GM23248 (cell line): ENCODE data around the gene SIPA1. TPM values are rescaled to one million over a fixed set of nuclear protein-coding genes. Genes with fewer than 3 reads are reported as not detected.

Experiments
- DNase-seq: peaks from one replicate; pipeline ENCODE4 v3.0.0-alpha.2; 2015
- H2AFZ ChIP-seq: fragments of 200-600 bp; sonication (generic); 2 replicates; pipeline ENCODE4 v1.6.1; 2016; ENCODE audit warnings: antibody characterized with exemption
- H3F3A ChIP-seq: fragments of 200-600 bp; sonication (generic); 2 replicates; pipeline ENCODE4 v1.6.1; 2016; ENCODE audit warnings: mild to moderate bottlenecking, antibody characterized with exemption, mixed run types; ENCODE audit not compliant: insufficient read depth
- H3K27ac ChIP-seq: fragments of 200-600 bp; sonication (generic); 2 replicates; pipeline ENCODE4 v1.5.1; 2016; ENCODE audit warnings: mild to moderate bottlenecking
- H3K27me3 ChIP-seq: fragments of 200-600 bp; sonication (generic); replicated peaks from 2 replicates; pipeline ENCODE4 v1.6.1; 2016; ENCODE audit warnings: mild to moderate bottlenecking; ENCODE audit not compliant: insufficient read depth
- H3K36me3 ChIP-seq: fragments of 200-600 bp; sonication (generic); 2 replicates; pipeline ENCODE4 v1.6.1; 2016; ENCODE audit warnings: low read depth, mild to moderate bottlenecking
- H3K4me1 ChIP-seq: fragments of 200-600 bp; sonication (generic); 2 replicates; pipeline ENCODE4 v1.6.1; 2016; ENCODE audit warnings: mild to moderate bottlenecking; ENCODE audit not compliant: insufficient read depth
- H3K4me2 ChIP-seq: fragments of 200-600 bp; sonication (generic); one replicate; pipeline ENCODE4 v1.6.1; 2016; ENCODE audit warnings: mild to moderate bottlenecking; ENCODE audit not compliant: unreplicated experiment
- H3K4me3 ChIP-seq: fragments of 200-600 bp; sonication (generic); 2 replicates; pipeline ENCODE4 v1.5.1; 2016; ENCODE audit warnings: mild to moderate bottlenecking
- H3K79me2 ChIP-seq: fragments of 200-600 bp; sonication (generic); 2 replicates; pipeline ENCODE4 v1.6.1; 2016; ENCODE audit warnings: mild to moderate bottlenecking; ENCODE audit not compliant: insufficient read depth
- H3K9ac ChIP-seq: fragments of 200-600 bp; sonication (generic); 2 replicates; pipeline ENCODE4 v1.6.1; 2016; ENCODE audit warnings: mild to moderate bottlenecking
- H3K9me2 ChIP-seq: fragments of 200-600 bp; sonication (generic); 2 replicates; pipeline ENCODE4 v1.6.1; 2016; ENCODE audit warnings: mixed run types, mild to moderate bottlenecking, moderate library complexity; ENCODE audit not compliant: insufficient read depth
- H3K9me3 ChIP-seq: fragments of 200-600 bp; sonication (generic); one replicate; pipeline ENCODE4 v1.6.1; 2017; ENCODE audit warnings: low read depth
- H4K20me1 ChIP-seq: fragments of 200-600 bp; sonication (generic); 2 replicates; pipeline ENCODE4 v1.6.0; 2016; ENCODE audit not compliant: insufficient read depth
- EZH2 ChIP-seq: fragments of 200-600 bp; sonication (generic); IDR thresholded peaks from 2 replicates; pipeline ENCODE4 v1.6.1; 2018; ENCODE audit warnings: antibody characterized with exemption, mild to moderate bottlenecking; ENCODE audit not compliant: insufficient read depth, poor library complexity, severe bottlenecking
- EZH2phosphoT487 ChIP-seq: fragments of 200-600 bp; sonication (generic); IDR thresholded peaks from 2 replicates; pipeline ENCODE4 v1.6.1; 2018; ENCODE audit warnings: antibody characterized with exemption, moderate library complexity, mild to moderate bottlenecking, low read depth; ENCODE audit not compliant: insufficient read depth
- WGBS, 2 experiments: methylation state at CpG; one replicate each; pipeline ENCODE4 v1.1.6; 2015 to 2017; ENCODE audit warnings: low lambda C conversion rate in 2 of 2, low coverage in 1 of 2; ENCODE audit errors: missing lambda C conversion rate in 2 of 2; 5-methylcytosine and 5-hydroxymethylcytosine counted together
- in situ Hi-C: fragments of 300-500 bp; cut with MboI; formaldehyde crosslinking; loops from 2 replicates; pipeline ENCODE4 v1.15.0; 2020
- microRNA-seq: library from miRNA; unstranded; fragments of <30 nt; microRNA quantifications from one replicate; pipeline ENCODE4, GENCODE V29; 2016; ENCODE audit warnings: borderline number of aligned reads
- polyA plus RNA-seq: library from polyadenylated mRNA; unstranded; fragments of >200 nt; fragmentation: Nextera tagmentation; extraction: Ambion mirVana; gene quantifications from 2 replicates; pipeline ENCODE4 v1.2.1, GENCODE V29; 2016
- small RNA-seq: library from RNA; depleted of rRNA; stranded (forward); fragments of <200 nt; gene quantifications from one replicate; pipeline ENCODE3, GENCODE V24; 2014; ENCODE audit warnings: low read depth, low replicate concordance
- total RNA-seq: library from RNA; depleted of rRNA; stranded (reverse); fragments of >200 nt; shearing (Covaris generic); gene quantifications from 2 replicates; pipeline ENCODE4 v1.2.3, GENCODE V29; 2014; rRNA removed

The SIPA1 gene
- total and polyA plus RNA-seq, 2 experiments from 2014 or later, result 13.0 to 15.9 TPM

- no peak for TF ChIP-seq EZH2
- TF ChIP-seq EZH2phosphoT487, result no peak
- DNase-seq, result no peak
- in situ Hi-C loops, result no loop called here
Observed at GRCh38 chr11:65699306-65699705, 61.4 kb downstream of the SIPA1 start.

GRCh38 chr11:65700399-65700798, 62.5 kb downstream of the SIPA1 start:
- Histone ChIP-seq H3K27ac (no peak overlapping the region), H4K20me1 (no peaks in the 10 kb centered on the region), H3K36me3 (no peaks in the 10 kb centered on the region), H3K9me2 (no peaks in the 10 kb centered on the region), H3K27me3 (peaks cover 18% of the 10 kb centered on the region; the same call in 1 of the 2 replicates), H3F3A (no peaks in the 10 kb centered on the region), H3K4me2 (no peak overlapping the region), H3K4me3 (no peak overlapping the region), H2AFZ (no peak overlapping the region), H3K4me1 (no peaks in the 10 kb centered on the region), H3K79me2 (no peaks in the 10 kb centered on the region), H3K9ac (no peak overlapping the region), H3K9me3 (no peaks in the 10 kb centered on the region)
- TF ChIP-seq EZH2phosphoT487, result no peak
- no peak for TF ChIP-seq EZH2
- WGBS, 2 experiments, result 59 to 65% methylated on average over 3 of the region's 3 CpGs
- in situ Hi-C loops, result no loop called here
- no peak for DNase-seq

More at GRCh38 chr11:65699306-65699705, 61.4 kb downstream of the SIPA1 start:
- WGBS, 2 experiments, result 61 to 68% methylated on average over 7 of the region's 7 CpGs
- H3K9me3 ChIP-seq, result no peaks in the 10 kb centered on the region
- H3K9me2 ChIP-seq, result no peaks in the 10 kb centered on the region
- no peak overlapping the region for H3K9ac ChIP-seq
- no peaks in the 10 kb centered on the region for H3K79me2 ChIP-seq
- no peak overlapping the region for H3K27ac ChIP-seq
- no peaks in the 10 kb centered on the region for H3K36me3 ChIP-seq
- no peaks in the 10 kb centered on the region for H4K20me1 ChIP-seq
- H3K27me3 ChIP-seq, result peaks cover 18% of the 10 kb centered on the region; the same call in 1 of the 2 replicates
- H3K4me1 ChIP-seq, result no peaks in the 10 kb centered on the region
- H3F3A ChIP-seq, result no peaks in the 10 kb centered on the region
- no peak overlapping the region for H2AFZ ChIP-seq
- H3K4me3 ChIP-seq, result no peak overlapping the region
- H3K4me2 ChIP-seq, result no peak overlapping the region

Small RNA genes lying within 50 kb of the gene (microRNA-seq; reads per million reads assigned to microRNA genes)
- gene MIR4489, result not detected
- gene MIR4690, result not detected

Small RNA genes lying within 50 kb of the gene (small RNA-seq; reads per million reads assigned to genes)
- not detected for gene MIR4489
- gene MIR4690, result not detected
- gene RN7SL309P, result not detected

Other genes starting within 250 kb of the SIPA1 start
- gene NEAT1, start 215.3 kb upstream of the SIPA1 start, total RNA-seq, result 74.3 and 143 TPM in 2 replicates
- gene NEAT1, start 215.3 kb upstream of the SIPA1 start, polyA plus RNA-seq, result 36.2 and 50.7 TPM in 2 replicates
- 2,638 and 3,272 TPM in 2 replicates for gene MALAT1, start 139.1 kb upstream of the SIPA1 start, total RNA-seq
- 7,376 and 13,207 TPM in 2 replicates for gene MALAT1, start 139.1 kb upstream of the SIPA1 start, polyA plus RNA-seq
- gene SCYL1, start 113.0 kb upstream of the SIPA1 start, total RNA-seq, result 115 and 133 TPM in 2 replicates
- gene SCYL1, start 113.0 kb upstream of the SIPA1 start, polyA plus RNA-seq, result 90.7 and 98.6 TPM in 2 replicates
- gene LTBP3, start 79.7 kb upstream of the SIPA1 start, total RNA-seq, result 98.4 and 112 TPM in 2 replicates
- 36.5 and 39.6 TPM in 2 replicates for gene LTBP3, start 79.7 kb upstream of the SIPA1 start, polyA plus RNA-seq
- gene ZNRD2, start 67.6 kb upstream of the SIPA1 start, total RNA-seq, result 41.9 and 54.5 TPM in 2 replicates
- gene ZNRD2, start 67.6 kb upstream of the SIPA1 start, polyA plus RNA-seq, result 69.3 and 74.9 TPM in 2 replicates
- 41.2 and 67.0 TPM in 2 replicates for gene FAM89B, start 65.6 kb upstream of the SIPA1 start, total RNA-seq
- 73.1 and 76.3 TPM in 2 replicates for gene FAM89B, start 65.6 kb upstream of the SIPA1 start, polyA plus RNA-seq
- gene EHBP1L1, start 62.0 kb upstream of the SIPA1 start, total RNA-seq, result 85.5 and 88.5 TPM in 2 replicates
- gene EHBP1L1, start 62.0 kb upstream of the SIPA1 start, polyA plus RNA-seq, result 11.5 and 12.6 TPM in 2 replicates
- not detected in 2 replicates for gene KCNK7, start 42.3 kb upstream of the SIPA1 start, total RNA-seq
- gene KCNK7, start 42.3 kb upstream of the SIPA1 start, polyA plus RNA-seq, result not detected in 2 replicates
- gene MAP3K11, start 23.9 kb upstream of the SIPA1 start, total RNA-seq, result 17.6 and 24.7 TPM in 2 replicates
- gene MAP3K11, start 23.9 kb upstream of the SIPA1 start, polyA plus RNA-seq, result 9.5 and 10.6 TPM in 2 replicates
- gene PCNX3, start 22.3 kb upstream of the SIPA1 start, total RNA-seq, result 23.5 and 30.2 TPM in 2 replicates
- 8.1 and 8.6 TPM in 2 replicates for gene PCNX3, start 22.3 kb upstream of the SIPA1 start, polyA plus RNA-seq
- 38.4 and 45.1 TPM in 2 replicates for gene RELA, start 24.8 kb downstream of the SIPA1 start, total RNA-seq
- gene RELA, start 24.8 kb downstream of the SIPA1 start, polyA plus RNA-seq, result 67.8 and 74.3 TPM in 2 replicates
- 36.6 and 47.4 TPM in 2 replicates for gene KAT5, start 74.2 kb downstream of the SIPA1 start, total RNA-seq
- 28.8 and 29.5 TPM in 2 replicates for gene KAT5, start 74.2 kb downstream of the SIPA1 start, polyA plus RNA-seq
- gene RNASEH2C, start 82.7 kb downstream of the SIPA1 start, total RNA-seq, result 45.7 and 56.1 TPM in 2 replicates
- gene RNASEH2C, start 82.7 kb downstream of the SIPA1 start, polyA plus RNA-seq, result 115 and 117 TPM in 2 replicates
- gene AP5B1, start 142.9 kb downstream of the SIPA1 start, total RNA-seq, result 14.8 and 16.4 TPM in 2 replicates
- 4.4 and 4.9 TPM in 2 replicates for gene AP5B1, start 142.9 kb downstream of the SIPA1 start, polyA plus RNA-seq
- gene OVOL1, start 149.0 kb downstream of the SIPA1 start, total RNA-seq, result not detected in 2 replicates
- not detected in 2 replicates for gene OVOL1, start 149.0 kb downstream of the SIPA1 start, polyA plus RNA-seq
- gene SNX32, start 195.9 kb downstream of the SIPA1 start, total RNA-seq, result not detected in 2 replicates
- 0.51 and 0.98 TPM in 2 replicates for gene SNX32, start 195.9 kb downstream of the SIPA1 start, polyA plus RNA-seq
- gene CFL1, start 220.1 kb downstream of the SIPA1 start, total RNA-seq, result 1,045 and 1,312 TPM in 2 replicates
- 2,650 and 2,758 TPM in 2 replicates for gene CFL1, start 220.1 kb downstream of the SIPA1 start, polyA plus RNA-seq
- gene MUS81, start 222.3 kb downstream of the SIPA1 start, total RNA-seq, result 49.6 and 56.0 TPM in 2 replicates
- 39.4 and 42.0 TPM in 2 replicates for gene MUS81, start 222.3 kb downstream of the SIPA1 start, polyA plus RNA-seq
- gene EFEMP2, start 234.7 kb downstream of the SIPA1 start, total RNA-seq, result 308 and 328 TPM in 2 replicates
- 520 and 545 TPM in 2 replicates for gene EFEMP2, start 234.7 kb downstream of the SIPA1 start, polyA plus RNA-seq
- 1.1 TPM in 1 of 2 replicates, not detected in the other for gene CTSW, start 241.7 kb downstream of the SIPA1 start, total RNA-seq
- gene CTSW, start 241.7 kb downstream of the SIPA1 start, polyA plus RNA-seq, result 0.23 and 0.51 TPM in 2 replicates